Esophagus muscularis mucosa (tissue), 3 donors: ENCODE measurements around the gene LARP7.

Experiments used
- POLR2A ChIP-seq: fragments of 450-650 bp; IDR thresholded peaks from one replicate; pipeline ENCODE4 v1.6.1; 2017; ENCODE audit warnings: antibody characterized with exemption, moderate library complexity, mild to moderate bottlenecking, low read depth
- TF ChIP-seq, protein P1 (sequence below), 3 experiments: fragments of 200-600 bp in 2 of 3; fragments of 450-650 bp in 1 of 3; sonication (generic) in 2 of 3; IDR thresholded peaks; one replicate each; pipeline ENCODE4 v1.5.1; 2017 to 2019; ENCODE audit warnings: antibody characterized with exemption in 3 of 3, mild to moderate bottlenecking in 2 of 3, moderate library complexity in 1 of 3

- TF ChIP-seq, protein P1, sequence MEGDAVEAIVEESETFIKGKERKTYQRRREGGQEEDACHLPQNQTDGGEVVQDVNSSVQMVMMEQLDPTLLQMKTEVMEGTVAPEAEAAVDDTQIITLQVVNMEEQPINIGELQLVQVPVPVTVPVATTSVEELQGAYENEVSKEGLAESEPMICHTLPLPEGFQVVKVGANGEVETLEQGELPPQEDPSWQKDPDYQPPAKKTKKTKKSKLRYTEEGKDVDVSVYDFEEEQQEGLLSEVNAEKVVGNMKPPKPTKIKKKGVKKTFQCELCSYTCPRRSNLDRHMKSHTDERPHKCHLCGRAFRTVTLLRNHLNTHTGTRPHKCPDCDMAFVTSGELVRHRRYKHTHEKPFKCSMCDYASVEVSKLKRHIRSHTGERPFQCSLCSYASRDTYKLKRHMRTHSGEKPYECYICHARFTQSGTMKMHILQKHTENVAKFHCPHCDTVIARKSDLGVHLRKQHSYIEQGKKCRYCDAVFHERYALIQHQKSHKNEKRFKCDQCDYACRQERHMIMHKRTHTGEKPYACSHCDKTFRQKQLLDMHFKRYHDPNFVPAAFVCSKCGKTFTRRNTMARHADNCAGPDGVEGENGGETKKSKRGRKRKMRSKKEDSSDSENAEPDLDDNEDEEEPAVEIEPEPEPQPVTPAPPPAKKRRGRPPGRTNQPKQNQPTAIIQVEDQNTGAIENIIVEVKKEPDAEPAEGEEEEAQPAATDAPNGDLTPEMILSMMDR (IDR thresholded peaks at IDR 0.05) = peak; percentile 46 to 64 (median 53)
- TF ChIP-seq POLR2A = no peak
These were observed 32.4 kb upstream of the LARP7 start for GRCh38 chr4:112604589-112604988.
